Activated naive CD4-positive, alpha-beta T cell treated with anti-CD3 and anti-CD28 coated beads, Interleukin-2, amount 50 U/mL, for 16 hours (primary cell): ENCODE results near the gene ATP2A3.

ENCODE experiments used
- DNase-seq: peaks from one replicate; pipeline ENCODE4 v3.0.0-alpha.2; 2020

The ATP2A3 gene

DNA sequence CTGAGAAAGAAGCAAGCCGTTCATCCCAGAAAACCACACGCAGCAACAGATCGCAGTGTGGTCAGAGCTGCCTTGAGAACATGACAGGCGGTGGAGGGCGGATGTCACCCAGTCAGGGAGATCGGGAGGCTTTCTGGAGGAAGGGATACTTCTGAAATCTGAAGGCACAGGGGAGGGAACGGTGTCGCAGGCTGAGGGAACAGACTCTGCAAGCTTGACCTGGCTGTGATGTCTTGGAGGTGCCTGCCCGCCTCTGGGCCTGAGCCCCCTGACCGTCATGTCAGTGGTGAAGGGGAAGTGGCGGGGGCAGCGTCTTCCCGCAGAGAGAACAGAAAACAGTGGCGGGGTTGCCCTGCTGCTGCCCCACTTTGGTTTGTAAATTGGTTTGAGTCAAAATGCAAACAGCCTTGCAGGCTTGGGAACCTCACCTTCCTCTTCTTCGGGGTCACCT lies 8.1 kb upstream of the ATP2A3 start:
- no peak for DNase-seq

DNA sequence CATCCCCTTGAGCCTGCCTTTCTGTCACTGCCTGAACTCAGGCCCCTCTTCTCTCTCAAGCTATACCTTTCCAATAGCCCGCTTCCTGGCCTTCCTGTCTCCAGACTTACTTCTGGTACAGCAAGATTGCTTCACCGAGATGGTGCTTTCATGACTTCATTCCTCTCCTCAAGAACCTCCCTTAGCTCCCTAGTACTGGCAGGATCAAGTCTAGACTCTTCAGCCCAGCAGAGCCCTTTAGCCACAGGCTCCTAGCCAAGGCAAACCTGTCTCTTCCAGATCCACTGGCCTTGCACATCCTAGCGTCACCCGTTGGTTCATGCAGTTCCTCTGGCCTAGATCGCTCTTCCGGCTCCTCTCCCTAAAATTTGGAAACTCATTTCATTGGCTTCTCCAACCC lies 6.4 kb upstream of the ATP2A3 start:
- DNase-seq = no peak

DNA sequence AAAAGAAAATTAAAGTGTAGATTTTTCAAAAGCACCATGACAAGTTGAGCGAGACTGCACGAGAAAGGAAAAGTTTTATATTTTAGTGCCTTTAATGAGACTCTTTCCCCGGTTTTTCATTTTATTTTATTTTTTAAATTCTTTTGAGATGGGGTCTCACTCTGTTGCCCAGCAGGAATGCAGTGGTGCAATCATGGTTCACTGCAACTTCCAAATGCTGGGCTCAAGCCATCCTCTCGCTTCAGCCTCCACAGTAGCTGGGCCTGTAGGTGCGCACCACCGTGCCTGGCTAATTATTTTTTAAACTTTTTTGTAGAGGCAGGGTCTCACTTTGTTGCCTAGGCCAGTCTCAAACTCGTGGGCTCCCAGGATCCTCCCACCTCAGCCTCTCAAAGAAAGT lies 5.7 kb upstream of the ATP2A3 start:
- no peak for DNase-seq

DNA sequence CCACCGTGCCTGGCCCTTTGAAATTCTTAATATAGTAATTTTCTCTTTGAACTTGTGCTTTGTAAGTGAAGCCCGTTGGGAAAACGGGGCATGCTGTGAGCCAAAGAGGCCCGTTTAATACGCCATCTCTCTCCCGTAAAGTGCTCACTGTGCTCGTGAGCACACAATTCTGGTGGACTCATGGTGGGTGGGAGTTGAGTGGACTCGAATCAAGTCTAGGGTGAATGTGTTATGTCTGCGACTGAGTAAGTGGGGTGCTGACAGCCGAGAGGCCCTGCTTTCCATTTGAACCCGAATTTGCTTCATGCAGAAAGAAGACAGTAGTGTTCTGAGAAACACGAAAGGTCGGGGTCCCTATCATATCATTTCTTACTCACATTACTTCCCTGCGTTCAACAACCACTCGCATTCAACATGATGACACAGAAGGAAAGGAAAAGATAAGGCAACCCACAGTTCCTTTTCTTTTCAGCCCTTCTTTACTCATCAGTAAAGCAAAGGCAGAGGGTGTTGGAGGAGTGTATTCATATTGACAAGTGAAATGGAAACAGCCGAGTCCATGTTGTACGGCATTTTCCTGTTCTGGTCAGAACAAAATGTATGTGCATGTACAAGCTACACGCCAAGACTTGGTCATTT lies 4.8 kb upstream of the ATP2A3 start:
- DNase-seq = no peak

DNA sequence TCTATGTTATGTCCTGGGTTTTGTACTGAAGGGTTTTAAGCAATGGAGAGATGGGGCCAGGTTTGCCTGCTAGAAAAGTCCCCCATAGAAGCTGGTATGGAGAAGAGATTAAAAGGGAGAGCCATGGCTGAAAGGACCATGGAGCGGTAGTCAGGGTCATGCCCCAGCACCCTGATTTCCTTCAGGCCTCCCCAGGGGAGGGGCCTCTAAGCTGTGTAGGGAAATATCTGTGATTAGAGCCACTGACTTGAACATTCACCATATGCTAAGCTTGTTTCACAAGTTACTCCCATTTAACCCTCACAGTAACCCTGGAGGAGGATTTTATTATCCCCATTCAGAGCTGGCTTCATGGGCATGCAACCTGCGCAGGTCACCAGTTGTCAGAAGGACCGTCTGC lies 3.8 kb upstream of the ATP2A3 start:
- DNase-seq = no peak

DNA sequence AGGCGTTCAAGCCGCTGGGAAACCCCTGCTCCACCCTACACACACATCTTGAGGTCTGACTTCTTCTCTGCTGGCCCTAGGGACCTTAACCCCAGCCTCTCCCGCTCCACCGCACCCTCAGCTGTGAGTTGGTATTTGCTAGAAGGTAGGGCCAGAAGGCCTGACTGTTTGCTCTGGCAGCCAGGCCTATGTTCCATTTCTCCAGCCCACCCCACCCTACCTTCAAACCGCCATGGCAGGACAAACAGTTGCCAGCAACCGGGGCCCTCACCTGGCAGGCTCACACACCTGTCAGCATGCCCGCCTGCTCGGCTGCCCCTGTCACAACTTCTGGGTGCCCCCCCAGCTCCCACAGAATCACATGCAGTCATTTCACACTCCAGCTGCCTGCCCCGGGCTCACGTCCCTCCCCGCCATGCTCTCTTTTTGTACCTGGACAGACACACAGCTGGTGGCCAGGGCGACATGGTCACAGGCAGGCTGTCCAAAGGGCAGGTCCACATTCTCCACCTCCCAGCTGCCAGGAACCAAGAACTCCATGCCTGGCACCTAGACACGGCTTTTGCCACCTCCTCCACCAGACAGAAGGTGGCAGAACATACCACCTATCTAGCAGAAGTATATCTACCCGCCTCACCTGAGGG lies 2.6 kb upstream of the ATP2A3 start:
- DNase-seq = no peak

DNA sequence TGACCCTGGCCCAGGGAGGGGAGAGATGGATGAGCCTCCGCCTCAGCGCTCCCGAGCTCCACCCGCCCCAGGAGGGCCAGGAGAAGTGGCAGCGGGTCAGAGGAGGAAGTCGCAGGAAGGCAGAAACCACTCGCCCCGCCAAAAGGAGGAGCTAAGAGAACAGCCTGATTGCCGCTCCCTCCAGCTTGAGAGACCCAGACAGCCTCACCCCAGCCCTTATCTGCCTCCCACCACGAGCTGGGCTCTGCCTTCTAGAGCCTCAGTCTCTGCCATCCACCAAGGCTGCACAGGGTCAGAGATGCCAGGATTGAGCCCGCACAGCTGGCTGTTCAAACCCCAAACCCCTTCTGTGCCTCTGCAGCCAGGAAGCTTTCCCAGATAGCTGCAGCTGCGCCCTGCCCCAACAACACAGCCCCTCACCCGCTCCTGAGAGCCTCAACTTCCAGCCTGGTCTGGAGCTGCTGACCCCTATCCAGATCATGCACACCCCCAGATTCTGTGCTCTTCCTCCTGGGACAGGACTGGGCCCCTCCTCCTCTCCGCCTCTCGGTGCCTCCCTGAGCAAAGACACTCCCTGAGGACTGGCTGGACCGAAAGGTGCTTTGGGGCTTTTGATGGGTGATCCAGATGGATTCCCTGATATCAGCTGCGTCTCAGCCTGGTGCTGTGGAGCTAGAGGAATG lies 1.0 kb upstream of the ATP2A3 start:
- peak; percentile 62 for DNase-seq

DNA sequence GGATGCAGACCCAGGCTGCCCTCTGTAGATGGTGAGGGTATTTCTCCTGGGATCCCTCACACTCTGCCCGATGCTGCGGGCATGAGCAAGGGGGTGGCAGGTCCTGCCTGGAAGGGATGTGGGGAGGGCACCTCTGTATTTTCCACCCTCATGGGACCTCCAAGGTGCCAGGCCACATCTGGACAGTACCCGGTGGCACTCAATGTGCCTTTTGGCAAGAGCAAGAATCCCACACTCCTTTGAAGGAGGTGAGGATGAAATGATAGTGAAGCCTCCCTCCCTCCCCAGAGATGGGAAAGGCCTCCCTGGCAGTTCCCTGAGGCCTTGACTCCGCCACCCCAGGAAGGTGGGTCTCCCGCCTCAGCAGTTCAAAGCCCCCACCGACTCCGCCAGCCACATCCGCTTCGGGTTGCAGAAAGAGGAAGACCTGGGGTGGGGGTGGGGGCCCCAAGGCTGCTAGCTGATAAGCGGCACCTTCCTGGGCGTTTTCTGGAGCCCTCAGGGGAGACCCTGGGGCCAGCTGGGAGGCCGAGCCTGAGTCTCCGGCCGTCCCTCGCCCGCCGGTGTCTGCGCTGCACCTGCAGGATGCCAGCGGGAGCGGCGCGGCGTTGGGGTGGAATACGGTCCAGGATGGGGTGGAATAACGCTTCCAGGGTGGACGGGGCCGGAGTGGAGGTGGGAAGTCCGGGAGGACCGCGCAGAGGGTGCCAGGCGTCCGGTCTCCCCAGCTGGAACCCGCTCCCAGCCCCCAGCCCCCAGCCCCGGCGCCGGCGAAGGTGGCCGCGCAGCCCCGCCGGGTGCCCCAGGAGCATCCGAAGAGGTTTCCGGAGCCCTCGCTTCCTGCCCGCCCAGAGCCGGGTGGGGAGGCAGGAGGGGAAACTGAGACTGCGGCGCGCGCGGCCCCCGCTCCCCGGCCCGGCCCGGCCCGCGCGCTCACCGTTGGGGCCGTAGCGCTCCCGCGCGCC lies 718 bp downstream of the ATP2A3 start:
- peak; percentile 52 for DNase-seq

DNA sequence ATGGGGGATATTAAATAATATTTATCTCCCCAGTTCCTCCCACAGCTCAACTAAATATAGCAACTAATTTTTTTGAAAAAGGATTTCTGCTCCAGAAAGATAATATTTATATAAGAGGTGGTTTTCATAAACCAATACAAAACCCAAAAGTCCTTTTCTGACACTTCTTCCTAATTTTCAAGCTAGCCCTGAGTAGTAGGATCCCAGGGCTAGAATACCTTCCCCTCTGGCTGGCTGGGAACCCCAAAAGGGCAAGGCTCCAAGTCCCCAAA lies 1.3 kb downstream of the ATP2A3 start:
- no peak for DNase-seq

DNA sequence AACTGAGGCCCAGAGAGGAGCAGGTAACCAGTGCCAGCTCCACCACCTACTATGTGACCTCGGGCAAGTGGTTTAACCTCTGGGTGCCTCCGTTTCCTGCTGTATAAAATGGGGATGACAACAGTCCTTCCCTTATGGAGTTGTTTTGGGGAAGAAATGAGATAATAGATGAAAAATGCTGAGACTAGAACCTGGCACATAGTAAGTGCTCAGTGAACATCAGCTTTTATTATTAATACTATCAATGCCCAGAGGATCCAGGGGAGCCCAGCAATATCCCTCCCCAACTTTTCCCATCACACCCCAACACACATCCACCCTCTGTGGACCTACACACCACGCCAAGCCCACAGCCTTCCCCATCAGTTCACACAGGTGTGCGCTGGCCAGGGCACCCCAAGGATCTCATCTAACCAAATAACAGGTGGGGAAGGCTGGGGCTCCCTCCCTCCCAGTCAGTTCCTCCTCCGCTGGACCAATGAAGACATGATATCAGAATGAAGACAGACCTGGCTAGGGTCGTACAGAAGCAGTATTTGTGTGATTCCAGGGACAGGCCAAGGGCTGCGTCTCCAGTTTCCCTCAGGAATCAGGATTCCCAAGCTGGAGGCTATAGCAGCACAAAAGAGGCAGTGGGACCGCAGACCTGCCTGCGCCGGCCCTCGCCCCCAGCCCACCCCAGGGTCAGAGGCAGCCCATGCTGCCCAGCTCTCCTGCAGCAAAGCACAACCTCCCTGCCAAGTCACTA lies 1.8 kb downstream of the ATP2A3 start:
- DNase-seq = no peak

DNA sequence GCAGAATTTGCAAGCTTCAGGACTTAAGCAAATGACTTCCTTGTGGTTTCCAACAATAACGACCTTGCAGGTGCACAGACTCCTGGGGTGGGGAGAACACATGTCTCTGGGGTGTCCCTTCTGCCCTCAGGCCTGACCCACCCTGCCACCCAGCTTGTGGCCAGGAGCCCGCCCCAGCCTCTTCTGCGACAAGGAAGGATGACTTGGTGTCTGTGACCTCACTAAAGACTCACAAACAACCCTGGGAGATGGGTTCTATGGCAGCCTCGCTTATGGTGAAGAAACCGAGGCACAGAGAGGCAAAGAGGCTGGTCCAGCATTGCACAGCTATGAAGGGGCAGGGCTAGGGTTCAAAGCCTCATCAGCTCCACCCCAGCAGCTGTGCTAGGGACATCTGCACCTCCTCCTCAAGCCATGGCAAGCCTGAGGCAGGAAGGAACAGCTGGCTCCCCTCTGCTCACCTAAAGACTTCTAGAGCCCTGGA lies 2.6 kb downstream of the ATP2A3 start:
- DNase-seq = no peak

DNA sequence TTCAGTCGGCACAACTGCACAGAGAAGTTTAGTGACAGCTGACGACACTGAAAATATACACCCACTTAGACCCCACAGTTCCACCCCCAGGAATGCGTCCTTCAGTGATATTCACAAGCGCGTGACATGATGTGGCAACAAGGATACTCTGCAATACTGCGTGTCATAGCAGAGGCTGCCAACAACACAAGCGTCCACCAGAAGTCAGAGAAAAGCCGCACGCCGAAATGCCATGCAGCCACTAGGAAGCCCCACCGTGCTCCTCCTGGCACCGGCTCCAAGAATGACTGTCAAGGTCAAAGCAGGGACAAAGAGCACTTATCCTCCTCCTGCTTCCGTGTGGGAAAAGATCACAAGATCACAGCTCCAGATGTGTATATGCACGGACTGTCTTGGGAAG lies 3.5 kb downstream of the ATP2A3 start:
- DNase-seq = no peak

DNA sequence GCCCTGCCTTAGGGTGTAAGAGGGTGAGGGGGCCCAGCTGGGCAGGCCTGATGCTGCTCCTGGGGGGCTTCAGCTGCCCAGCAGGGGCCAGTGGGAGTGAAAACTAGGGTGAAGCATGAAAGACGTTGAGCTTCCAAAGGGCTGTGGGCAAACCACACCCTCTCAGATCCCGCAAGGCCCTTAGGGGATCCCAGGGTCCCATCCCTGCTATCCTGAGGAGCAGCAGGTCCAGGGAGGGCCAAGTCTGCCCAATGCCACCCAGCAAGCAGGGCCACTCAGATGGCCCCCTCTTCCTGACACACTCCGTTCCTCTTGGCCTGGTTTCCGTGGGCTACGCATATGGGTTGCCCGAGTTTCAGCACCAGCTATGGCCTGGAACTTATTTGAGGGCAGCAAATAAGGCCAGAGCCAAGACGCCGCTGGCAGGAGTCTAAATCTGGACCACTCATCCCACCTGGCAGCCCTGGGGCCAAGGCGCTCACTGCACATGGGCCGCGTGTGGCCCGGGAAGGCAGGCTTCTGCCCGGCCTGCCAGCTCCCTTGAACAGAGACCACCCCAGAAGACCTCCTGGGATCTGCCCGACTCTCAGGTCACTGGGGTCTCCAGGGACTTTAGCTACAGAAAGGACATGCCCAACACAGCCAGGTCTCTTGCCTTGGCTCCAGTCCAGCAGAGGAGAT lies 4.2 kb downstream of the ATP2A3 start:
- no peak for DNase-seq

DNA sequence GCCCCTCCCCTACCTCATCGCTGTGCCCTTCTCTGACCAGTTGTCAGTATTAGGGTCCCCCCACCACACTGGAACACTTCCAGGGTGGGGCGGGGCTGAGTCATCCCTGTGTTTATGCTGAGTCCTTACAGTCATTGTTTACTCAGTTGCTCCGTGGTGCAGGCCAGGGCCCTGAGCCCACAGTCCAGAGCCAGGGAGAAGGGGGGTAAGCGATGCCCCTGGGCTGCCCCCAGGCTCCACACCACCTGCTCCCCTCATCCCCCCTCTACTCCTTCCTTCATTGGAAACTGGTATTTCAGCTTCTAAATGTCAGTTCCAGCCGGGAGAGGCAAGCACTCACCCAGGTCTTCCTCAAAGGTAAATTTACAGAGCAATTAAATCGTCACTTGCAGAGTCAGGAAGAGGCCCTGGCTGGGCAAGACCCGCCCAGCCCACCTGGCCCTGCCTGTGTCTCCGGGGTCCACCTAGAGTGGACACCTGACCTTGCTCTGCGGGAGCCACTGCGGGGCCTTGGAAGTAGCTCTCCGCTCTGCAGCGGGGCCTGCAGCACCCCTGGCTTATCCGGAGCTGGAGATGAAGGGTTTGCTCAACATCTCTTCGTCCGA lies 4.8 kb downstream of the ATP2A3 start:
- no peak for DNase-seq

DNA sequence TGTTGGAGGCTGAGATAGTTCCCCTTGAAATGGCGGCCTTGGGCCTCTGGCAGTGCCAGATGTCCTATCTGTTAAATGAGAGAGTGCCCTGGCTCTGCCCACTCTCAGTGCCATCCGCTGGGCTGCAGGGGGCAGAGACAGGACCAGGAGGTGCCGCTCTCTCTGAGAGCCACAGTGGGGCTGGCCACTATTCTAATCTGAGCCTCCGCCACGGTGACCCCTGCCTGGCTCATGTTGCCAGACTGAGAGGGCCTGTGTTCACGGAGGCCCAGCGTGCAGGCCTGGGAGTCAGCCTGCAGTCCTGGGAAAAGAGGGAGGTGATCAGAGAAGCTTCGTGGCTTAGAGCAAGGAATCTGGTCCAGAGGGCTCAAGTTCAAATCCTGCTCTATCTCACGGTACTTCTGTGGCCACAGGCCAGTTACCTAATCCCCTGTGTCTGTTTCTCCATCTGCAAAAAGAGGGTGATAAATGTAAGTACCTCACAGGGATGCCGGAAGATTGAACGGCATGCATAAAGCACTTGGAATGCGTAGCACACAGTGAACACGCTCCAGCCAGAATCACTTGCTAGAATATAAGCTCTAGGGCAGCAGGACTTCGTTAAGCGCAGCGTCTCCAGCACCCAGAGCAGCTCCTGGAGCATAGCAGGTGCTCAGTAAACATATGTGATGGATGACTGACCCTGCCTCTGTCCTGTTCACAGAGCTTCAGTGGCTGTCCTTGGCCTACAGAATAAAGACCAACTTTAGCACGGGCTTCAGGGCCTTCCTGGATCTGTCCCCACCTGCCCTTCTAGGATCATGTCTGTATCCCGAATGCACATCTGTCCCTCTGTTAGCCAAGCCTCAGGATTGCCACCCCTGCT lies 6.3 kb downstream of the ATP2A3 start:
- no peak for DNase-seq

DNA sequence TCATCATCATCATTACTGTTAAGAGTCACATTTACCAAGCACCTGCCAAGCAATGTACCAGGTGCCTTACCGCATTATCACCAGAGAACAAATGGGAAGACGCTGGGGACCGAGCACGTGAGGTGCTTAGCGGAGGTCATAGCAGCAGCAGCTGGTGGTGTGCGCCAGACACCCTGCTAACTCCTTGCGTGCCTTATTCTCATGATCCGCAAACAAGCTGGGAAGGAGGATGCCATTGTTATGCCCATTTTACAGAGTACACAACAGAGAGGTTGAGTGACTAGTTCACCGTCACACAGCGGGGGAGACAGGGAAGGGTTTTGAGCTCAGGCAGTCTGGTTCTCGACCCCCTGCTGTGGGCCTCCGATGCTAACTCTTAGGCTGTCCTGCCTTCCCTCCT lies 7.3 kb downstream of the ATP2A3 start:
- no peak for DNase-seq

DNA sequence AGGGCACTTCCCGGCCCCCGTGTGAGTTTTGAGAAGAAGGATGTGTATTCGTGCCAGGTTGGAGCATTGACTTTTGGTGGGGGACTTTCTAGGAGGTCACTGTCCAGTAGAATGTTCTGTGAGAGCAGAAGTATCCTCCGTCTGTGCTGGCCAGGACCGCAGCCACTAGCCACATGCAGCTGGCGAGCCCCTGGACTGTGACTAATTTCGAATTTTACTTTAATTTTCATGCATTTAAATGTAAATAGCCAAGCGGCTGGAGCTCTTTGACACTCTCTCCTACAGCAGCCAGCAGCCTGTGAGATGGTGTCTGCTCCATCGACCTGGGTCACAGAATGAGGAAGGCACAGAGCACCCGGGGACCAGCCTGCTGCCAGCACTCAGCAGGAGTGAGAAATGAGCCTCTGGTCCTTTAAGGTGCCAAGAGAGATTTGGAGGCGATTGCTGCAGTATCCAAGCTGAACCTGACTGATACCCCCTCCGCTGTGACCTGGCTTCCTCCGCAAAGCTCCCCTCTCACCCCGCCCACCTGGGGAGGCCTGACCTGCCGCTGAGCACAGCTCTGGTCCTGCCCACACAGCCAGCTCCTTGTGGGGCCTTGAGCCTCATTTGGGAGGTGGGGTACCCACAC lies 7.8 kb downstream of the ATP2A3 start:
- DNase-seq = no peak

DNA sequence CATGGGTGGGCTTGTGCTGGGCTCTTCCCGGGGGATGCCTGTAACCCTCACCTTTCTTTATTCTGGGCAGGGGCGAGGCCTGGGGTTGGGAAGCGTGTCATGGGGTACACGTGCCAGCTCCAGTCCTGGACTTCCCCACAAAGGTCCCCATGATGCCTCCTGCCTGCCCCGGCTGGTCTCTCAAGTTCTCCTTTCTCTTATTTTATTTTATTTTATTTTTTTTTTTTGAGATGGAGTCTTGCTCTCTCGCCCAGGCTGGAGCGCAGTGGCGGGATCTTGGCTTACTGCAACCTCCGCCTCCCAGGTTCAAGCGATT lies 8.6 kb downstream of the ATP2A3 start:
- no peak for DNase-seq

DNA sequence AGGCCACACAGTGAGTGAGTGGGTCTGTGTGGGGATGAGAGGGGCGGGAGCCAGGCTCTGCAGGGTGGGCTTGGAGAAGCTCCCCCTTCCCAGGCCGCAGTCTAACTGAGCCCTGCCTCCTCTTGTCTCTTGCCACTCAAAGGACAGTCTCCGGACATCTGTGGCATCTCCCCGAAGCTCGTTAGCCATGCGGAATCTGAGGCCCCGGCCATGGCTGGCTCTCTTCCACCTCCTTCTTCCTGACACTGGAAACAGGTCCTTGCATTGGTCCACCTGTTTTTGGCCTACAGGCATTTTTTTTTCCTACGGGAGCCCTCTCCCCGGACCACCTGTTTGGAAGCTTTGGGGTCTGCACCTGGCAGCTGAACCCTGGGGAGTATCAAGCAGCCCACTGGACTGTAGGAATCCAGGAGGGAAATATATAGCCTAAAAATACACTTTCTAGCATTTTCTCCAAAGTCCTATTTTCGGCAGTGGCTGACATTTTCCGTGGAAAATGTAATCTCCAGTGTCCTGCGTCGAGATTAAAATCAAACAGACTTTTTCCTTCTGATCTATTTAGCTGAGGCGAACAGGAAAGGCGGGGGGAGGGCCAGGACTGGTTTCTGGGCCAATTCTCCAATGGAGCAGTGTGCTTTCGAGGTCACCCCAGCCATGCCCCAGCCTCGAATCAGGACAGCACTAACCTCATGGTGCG lies 9.1 kb downstream of the ATP2A3 start:
- DNase-seq = no peak

DNA sequence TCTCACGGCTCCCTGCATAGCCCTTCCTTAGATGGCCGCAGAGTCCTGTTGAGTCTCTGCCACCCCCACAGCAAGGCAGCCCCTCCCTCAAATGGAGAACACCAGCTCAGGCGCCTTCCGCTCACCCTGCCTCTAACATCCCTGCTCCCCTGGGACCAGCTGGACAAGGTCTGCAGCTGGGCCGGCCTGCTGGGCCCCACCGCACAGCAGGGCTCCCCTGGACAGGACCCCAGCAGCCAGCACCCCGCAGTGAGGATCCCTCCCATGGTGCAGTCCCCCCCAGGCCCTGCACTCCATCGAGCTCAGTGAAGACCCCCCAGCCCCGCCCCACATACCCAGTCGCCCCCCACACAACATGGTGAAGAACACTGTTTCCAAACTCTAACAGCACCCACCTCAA lies 10.2 kb downstream of the ATP2A3 start:
- DNase-seq = no peak
